Kidney glomerular epithelial cell (primary cell): ENCODE results near the gene STARD13.
"Not testable (repeated sequence)": the region's sequence is repeated elsewhere in the genome, so short reads cannot be mapped to it uniquely, and the experiment has no call there.

Source experiments
- DNase-seq: peaks from one replicate; lab custom pipeline; 2025; lab: John Stamatoyannopoulos, UW

STARD13 gene

DNA sequence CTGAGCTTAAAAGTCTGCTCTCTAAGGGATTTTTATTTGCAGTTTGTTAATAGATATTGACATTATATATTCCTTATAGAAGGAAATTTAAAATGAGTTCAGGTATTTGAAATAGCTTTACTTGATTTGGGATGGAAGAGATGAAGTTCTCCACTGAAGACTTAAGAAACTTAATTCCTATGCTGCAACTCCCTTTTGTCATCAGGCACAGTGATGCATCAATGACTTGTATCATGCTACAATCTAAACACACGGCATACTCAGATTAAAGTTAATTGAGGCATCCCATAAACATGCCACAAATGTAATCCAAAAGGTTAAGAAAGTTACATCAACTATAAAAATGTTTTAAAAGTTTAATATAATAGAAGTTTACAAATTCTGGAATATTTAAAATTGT is 109.0 kb downstream of the STARD13 start:
- no peak for DNase-seq

DNA sequence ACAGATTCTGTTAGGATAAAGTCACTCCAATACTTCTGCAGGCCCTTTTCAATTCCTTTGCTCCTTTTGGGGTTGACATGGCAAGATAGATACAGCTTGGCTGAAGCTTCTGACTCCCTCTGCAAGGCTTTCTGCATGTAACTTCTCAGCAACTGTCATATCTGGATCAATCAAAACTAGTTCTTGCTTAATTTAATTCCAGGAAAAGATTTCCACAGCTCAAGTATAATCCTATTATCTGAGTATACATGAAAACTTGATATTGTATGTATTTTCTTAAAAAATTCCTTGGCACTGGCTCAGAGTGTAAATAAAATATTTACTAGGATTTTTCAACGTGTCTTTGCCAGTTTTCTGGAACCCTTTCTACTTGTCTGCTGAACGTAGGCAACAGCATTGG is 109.6 kb downstream of the STARD13 start:
- no peak for DNase-seq

GRCh38 chr13:33174931-33175330 is 110.6 kb downstream of the STARD13 start:
- DNase-seq = no peak

- DNase-seq = no peak
These were observed 111.1 kb downstream of the STARD13 start for GRCh38 chr13:33174491-33174890.

- no peak for DNase-seq
These were observed 112.6 kb downstream of the STARD13 start for GRCh38 chr13:33172911-33173310.

GRCh38 chr13:33172400-33172799 is 113.2 kb downstream of the STARD13 start:
- DNase-seq = no peak

DNA sequence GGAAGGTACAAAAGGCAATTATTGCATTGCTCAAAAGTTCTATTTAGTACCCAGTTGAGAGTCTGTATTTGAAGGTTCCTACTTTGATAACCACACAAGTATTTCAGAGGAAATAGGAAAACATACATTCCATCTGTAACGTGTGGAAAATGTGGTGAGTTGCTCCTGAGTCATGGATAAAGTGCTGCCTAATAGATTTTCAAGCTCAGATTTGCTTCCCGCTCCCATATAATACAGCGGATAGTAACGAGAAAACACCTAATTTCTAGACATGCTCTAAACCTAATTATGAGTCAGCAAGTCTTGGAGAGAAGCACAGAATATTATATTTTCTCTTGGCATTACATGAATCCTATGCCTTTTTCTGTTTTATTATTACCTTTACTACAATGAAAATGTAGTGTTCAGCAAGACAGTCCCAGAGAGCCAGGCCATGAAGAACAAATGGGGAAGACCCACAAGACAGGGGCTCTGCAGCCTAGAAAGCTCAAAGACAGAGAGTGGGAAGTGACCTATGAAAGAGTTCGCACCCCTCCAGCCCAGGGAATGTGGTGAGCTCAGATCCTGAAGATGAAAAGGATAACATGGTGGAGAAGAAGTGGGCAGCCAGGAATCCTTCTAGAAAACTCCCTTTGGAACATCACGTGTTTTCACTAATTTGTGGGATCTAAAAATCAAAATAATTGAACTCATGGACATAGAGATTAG is 116.1 kb downstream of the STARD13 start:
- DNase-seq = peak; percentile 32

GRCh38 chr13:33168321-33168960 is 117.1 kb downstream of the STARD13 start:
- DNase-seq = no peak

DNA sequence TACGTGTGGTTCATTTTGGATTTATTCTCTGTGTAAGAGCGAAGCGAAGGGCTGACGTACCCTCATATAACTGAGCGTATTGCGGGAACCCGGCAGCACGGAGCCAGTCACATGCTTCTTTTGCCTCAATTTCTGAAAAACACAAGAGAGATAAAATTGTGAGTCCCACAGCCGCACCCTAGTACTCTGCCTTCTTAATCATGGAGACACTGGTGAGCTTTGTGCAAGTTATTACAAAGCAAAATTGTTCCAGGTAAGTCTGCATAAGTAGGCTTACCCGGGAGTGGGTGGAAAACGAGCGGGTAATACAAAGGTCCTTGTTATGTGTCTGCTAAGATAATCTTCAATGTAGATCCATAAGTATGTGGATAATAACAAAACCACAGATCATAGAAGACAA is 118.1 kb downstream of the STARD13 start:
- no peak for DNase-seq

- DNase-seq = no peak
These were observed 119.8 kb downstream of the STARD13 start for GRCh38 chr13:33165787-33166186.

GRCh38 chr13:33164331-33164730 is 121.2 kb downstream of the STARD13 start:
- DNase-seq = no peak

DNA sequence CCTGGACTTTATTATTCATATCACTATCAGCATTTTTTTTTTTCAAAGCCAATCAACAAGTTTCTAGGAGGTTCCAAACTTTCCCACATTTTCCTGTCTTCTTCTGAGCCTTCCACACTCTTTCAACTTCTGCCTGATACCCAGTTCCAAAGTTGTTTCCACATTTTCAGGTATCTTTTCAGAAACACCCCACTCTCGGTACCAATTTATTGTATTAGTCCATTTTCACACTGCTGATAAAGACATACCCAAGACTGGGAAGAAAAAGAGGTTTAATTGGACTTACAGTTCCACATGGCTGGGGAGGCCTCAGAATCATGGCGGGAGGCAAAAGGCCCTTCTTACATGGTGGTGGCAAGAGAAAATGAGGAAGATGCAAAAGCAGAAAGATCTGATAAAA is 122.8 kb downstream of the STARD13 start:
- DNase-seq = not testable (repeated sequence)

- DNase-seq = no peak
These were observed 126.7 kb downstream of the STARD13 start for GRCh38 chr13:33158816-33159215.

- no peak for DNase-seq
These were observed 127.3 kb downstream of the STARD13 start for GRCh38 chr13:33158271-33158670.

GRCh38 chr13:33154911-33155310 is 130.6 kb downstream of the STARD13 start:
- DNase-seq = no peak

GRCh38 chr13:33153421-33154404 is 131.8 kb downstream of the STARD13 start:
- peak; percentile 9 for DNase-seq

DNA sequence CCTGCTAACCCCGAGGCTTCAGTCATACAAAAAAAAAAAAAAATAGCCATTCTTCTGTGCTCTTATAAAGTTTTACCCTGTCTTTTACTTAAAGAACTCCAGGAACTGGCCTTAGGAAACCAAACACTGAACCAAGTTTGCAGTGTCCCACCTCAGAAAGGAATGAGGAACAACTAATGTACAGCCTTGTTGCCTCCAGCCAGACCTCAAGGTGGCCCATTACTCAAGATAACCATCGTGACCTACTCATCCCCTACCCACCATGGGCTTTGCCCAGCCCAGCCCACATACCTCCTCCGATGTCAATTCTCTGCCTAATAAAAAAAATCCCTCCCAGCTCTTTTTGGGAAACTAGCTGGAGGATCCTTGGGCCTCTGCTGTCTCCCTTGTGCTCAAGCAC is 133.2 kb downstream of the STARD13 start:
- DNase-seq = no peak

DNA sequence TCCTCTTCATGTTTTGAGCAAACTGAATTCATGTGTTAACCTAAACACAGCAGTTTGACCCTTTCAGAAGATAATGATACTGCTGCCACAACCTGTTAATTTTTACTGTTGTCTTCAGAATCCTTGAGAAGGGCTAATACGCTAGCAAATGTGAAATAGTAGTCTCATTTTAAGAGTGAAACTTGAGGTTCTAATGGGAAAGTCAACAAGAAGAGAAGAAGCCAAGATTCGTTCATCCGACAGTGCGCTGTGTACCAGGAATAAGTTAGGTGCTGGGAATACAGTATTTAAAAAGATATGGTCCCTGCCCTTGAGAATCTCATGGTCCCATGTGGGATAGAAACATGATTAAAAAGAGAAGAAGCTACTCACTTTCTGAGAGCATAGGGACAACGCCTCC is 134.9 kb downstream of the STARD13 start:
- DNase-seq = no peak

GRCh38 chr13:33150126-33150525 is 135.4 kb downstream of the STARD13 start:
- DNase-seq = no peak

DNA sequence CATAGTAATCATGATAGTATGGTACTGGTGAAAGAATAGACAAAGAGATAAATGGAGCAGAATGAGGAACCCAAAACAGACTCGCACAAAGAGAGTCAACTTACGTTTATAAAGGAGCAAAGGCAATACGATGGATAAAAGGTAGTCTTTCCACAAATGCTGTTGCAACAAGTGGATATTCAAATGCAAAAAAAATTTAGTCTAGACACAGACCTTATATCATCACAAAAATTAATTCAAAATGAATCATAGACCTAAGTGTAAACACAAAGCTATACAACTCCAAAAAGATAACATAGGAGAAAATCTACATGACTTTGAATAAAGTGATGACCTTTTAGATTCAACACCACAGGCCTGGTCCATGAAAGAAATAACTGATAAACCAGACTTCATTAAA is 137.7 kb downstream of the STARD13 start:
- DNase-seq = no peak

- DNase-seq = no peak
These were observed 138.5 kb downstream of the STARD13 start for GRCh38 chr13:33146843-33147611.

DNA sequence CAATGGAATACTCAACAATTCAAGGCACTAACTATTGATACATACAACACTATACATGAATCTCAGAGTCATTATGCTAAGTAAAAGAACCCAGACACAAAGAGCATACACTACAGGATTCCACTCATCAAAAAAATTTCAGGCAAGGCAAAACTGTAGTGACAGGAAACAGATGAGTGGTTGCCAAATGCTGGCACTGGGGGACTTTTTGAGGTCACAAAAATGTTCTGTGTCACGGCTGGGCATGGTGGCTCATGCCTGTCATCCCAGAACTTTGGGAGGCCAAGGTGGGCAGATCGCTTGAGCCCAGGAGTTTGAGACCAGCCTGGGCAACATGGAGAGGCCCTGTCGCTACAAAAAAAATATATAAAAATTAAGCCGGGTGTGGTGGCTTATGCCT is 139.9 kb downstream of the STARD13 start:
- no peak for DNase-seq
